K562 (cell line): ENCODE data around the gene UBA1. TPM values are rescaled to one million over a fixed set of nuclear protein-coding genes. Genes with fewer than 3 reads are reported as not detected.

Experiments
- CCNT2 ChIP-seq: IDR thresholded peaks from 2 replicates; pipeline ENCODE4 v1.6.1; 2011; ENCODE audit warnings: borderline replicate concordance, low read depth, mild to moderate bottlenecking, moderate library complexity, mixed read lengths, low read length; ENCODE audit not compliant: insufficient read length; ENCODE audit errors: extremely low read depth
- LARP7 ChIP-seq: fragments of 450-650 bp; IDR thresholded peaks from 2 replicates; pipeline ENCODE4 v1.6.1; 2016
- RBM25 ChIP-seq: fragments of 200-400 bp; formaldehyde crosslinking; IDR thresholded peaks from 2 replicates; pipeline ENCODE4 v1.6.1; 2018; ENCODE audit warnings: low read length, low read depth, moderate library complexity; ENCODE audit not compliant: severe bottlenecking
- SUPT5H ChIP-seq: fragments of 450-650 bp; IDR thresholded peaks from 2 replicates; pipeline ENCODE4 v1.6.1; 2016
- ZNF583 ChIP-seq: fragments of 250-450 bp; sonication (Bioruptor Pico); IDR thresholded peaks from 2 replicates; pipeline ENCODE4 v1.4.0; 2020
- polyA plus RNA-seq, 8 experiments: library from polyadenylated mRNA; depleted of rRNA in 4 of 8; stranded (reverse) in 5 of 8; unstranded in 3 of 8; fragments of >200 nt; fragmentation: Nextera tagmentation in 2 of 8; fragmentation: Illumina TruSeq in 1 of 8; extraction: Ambion mirVana in 2 of 8; extraction: Trizol in 1 of 8; gene quantifications; 2 replicates each; pipeline versions ENCODE4 v1.2.1 to v1.2.3, GENCODE V29; 2011 to 2014; ENCODE audit warnings: inconsistent platforms in 1 of 8, missing spikeins in 1 of 8
- total RNA-seq, 7 experiments: library from RNA; depleted of rRNA in 6 of 7; stranded (reverse); fragments of >200 nt in 6 of 7; fragmentation: Illumina TruSeq in 2 of 7; extraction: Trizol in 2 of 7; gene quantifications; 2 replicates each; pipeline versions ENCODE4 v1.2.1 to v1.2.3, GENCODE V29; 2011 to 2021; ENCODE audit warnings: low replicate concordance in 1 of 7
- TF ChIP-seq, protein P1 (sequence below): fragments of 200-800 bp; sonication (Bioruptor generic); IDR thresholded peaks from 2 replicates; pipeline ENCODE4 v1.6.1; 2017; ENCODE audit warnings: missing genetic modification characterization, missing compliant biosample characterization
- TF ChIP-seq, protein P2 (sequence below): fragments of 450-650 bp; IDR thresholded peaks from 2 replicates; pipeline ENCODE4 v1.7.0; 2016; ENCODE audit warnings: borderline replicate concordance

Gene UBA1
- total and polyA plus RNA-seq, 9 of the 15 experiments (the other 6 are each of a cell fraction or from before 2014, with no cell fraction given) = 32.0 to 174 (median 93.6) TPM

DNA sequence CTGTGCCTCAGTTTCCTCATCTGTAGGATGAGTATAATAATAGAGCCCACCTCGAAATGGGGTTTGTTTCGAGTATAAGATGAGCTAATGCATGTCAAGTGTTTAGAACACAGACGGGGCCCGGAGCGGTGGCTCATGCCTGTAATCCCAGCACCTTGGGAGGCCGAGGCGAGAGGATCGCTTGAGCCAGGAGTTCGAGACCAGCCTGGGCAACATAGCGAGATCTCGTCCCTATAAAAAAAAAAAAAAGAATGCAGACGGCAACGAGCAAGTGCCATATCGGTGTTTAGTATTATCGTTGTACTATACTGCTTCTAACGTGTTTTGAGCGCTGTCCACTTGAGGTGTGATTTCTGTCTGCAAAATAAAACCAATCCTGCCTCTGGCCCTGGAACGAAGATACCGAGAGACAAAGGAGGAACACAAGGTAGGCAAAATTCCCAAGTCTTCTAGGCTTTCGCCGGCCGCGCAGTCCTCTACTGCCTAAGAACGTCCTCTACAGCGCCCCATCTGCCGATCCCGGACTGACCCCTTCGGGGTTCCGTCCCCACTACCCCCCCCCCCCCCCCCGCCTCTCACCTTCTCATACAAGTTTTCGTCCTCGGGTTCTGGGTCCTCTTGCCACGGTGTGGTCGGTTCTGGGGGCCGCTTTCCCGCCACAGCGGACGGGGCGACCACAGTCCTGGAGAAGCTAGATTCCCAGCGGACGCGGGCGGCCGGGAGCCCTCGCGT is 49.6 kb upstream of the UBA1 start (continued):
- TF ChIP-seq, protein P1, sequence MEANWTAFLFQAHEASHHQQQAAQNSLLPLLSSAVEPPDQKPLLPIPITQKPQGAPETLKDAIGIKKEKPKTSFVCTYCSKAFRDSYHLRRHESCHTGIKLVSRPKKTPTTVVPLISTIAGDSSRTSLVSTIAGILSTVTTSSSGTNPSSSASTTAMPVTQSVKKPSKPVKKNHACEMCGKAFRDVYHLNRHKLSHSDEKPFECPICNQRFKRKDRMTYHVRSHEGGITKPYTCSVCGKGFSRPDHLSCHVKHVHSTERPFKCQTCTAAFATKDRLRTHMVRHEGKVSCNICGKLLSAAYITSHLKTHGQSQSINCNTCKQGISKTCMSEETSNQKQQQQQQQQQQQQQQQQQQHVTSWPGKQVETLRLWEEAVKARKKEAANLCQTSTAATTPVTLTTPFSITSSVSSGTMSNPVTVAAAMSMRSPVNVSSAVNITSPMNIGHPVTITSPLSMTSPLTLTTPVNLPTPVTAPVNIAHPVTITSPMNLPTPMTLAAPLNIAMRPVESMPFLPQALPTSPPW (CRISPR knock-in tag) = peak; percentile 99
- TF ChIP-seq, protein P2, sequence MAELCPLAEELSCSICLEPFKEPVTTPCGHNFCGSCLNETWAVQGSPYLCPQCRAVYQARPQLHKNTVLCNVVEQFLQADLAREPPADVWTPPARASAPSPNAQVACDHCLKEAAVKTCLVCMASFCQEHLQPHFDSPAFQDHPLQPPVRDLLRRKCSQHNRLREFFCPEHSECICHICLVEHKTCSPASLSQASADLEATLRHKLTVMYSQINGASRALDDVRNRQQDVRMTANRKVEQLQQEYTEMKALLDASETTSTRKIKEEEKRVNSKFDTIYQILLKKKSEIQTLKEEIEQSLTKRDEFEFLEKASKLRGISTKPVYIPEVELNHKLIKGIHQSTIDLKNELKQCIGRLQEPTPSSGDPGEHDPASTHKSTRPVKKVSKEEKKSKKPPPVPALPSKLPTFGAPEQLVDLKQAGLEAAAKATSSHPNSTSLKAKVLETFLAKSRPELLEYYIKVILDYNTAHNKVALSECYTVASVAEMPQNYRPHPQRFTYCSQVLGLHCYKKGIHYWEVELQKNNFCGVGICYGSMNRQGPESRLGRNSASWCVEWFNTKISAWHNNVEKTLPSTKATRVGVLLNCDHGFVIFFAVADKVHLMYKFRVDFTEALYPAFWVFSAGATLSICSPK = 0 out of 2 replicates have a peak, but pooled peaks have one; percentile 62
- no peak for TF ChIP-seq LARP7
- peak; percentile 26 for TF ChIP-seq CCNT2
- TF ChIP-seq SUPT5H = 0 out of 2 replicates have a peak, but pooled peaks have one; percentile 73
- TF ChIP-seq ZNF583 (CRISPR knock-in tag) = no peak
- TF ChIP-seq RBM25 = peak; percentile 1
